NCI-H69 (cell line): ENCODE measurements around the gene FRMD7.

Experiments
- DNase-seq: peaks from one replicate; lab custom pipeline; 2025; lab: John Stamatoyannopoulos, UW

FRMD7 gene

GRCh38 chrX:132033166-132033565 lies 94.7 kb downstream of the FRMD7 start:
- no peak for DNase-seq

GRCh38 chrX:132031867-132032266 lies 96.0 kb downstream of the FRMD7 start:
- peak; percentile 19 for DNase-seq

GRCh38 chrX:132030264-132030663 lies 97.6 kb downstream of the FRMD7 start:
- DNase-seq = no peak
